ENCODE data around the gene RESF1. TPM values are rescaled to one million over a fixed set of nuclear protein-coding genes. Genes with fewer than 3 reads are reported as not detected.

Gene RESF1
- total RNA-seq, 1 donor from 2014 or later = 31.9 TPM

Other genes with a start within 250 kb of the RESF1 start
- 4.1 TPM for gene AMN1, start 230.4 kb upstream of the RESF1 start, total RNA-seq
- 4.7 TPM for gene BICD1, start 147.4 kb downstream of the RESF1 start, total RNA-seq

All from esophagus mucosa (tissue), 1 donor.